ENCODE data around the gene ITGB1BP1.

The ITGB1BP1 gene

DNA sequence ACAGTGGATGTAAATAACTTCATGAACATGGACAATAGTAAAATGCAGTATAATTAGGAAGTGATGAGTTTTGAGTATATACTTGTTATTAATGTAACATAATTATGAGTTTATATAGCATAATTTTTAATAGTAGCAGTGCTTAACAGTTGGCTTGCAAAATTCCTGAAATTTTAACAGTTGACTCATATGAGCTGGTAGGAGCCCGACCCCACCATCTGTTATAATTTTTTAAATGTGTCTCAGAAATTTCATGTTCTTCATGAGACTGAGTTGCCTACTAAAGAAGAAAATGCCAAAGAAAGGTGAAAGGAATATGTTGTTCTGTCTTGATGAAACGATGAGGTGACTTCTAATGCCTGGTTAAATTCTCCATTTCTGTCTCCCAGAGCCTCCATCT lies 62.6 kb downstream of the ITGB1BP1 start:
- Mint-ChIP-seq H3K9me3 (no peaks in the 10 kb centered on the region), H3K36me3 (ENCODE audit: low read depth) (no peaks in the 10 kb centered on the region), H3K27me3 (peaks cover 17% of the 10 kb centered on the region), H3K4me1 (no peaks in the 10 kb centered on the region), H3K4me3 (no peak overlapping the region), H3K27ac (no peak overlapping the region)
- ATAC-seq (no peak), DNase-seq (no peak)

DNA sequence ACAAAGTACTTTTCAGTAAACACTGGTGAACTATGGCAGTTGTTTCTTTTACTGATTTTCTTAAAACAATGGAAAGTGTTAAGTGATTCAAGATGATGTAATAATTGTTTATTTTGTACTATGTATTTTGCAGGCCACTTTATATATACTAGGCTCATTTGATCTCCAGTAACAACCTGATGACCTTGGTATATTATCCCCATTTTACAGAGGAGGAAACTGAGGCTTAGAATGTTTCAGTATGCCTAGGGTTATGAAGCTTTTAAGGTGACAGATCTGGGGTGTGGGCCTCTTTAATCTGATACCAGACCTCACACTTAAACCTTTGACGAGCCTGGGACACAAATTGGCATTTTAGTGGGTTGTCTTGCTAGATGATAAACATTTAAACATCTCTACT lies 63.2 kb downstream of the ITGB1BP1 start:
- DNase-seq = no peak
- no peaks in the 10 kb centered on the region for H3K4me1 Mint-ChIP-seq
- H3K27me3 Mint-ChIP-seq = peaks cover 17% of the 10 kb centered on the region

DNA sequence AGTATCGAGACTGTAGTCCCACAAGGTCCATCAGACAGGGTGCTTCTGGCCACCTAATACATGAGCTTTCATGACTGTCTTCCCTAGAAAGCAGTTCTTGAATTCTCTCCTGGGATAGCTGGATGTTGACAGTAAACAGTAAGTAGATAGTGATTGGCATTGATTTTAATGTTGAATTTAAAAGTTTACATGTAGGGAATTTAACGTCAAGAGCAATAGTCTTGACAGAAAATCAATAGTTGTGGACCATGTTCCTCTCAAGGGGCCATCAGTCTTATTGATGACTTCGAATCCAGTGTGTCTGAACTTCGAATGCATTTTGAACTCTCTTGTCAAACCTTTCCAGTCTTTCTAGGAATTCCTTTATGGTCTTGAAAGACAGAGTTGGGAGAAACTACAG lies 63.9 kb downstream of the ITGB1BP1 start:
- Mint-ChIP-seq H3K4me1 (no peaks in the 10 kb centered on the region), H3K9me3 (no peaks in the 10 kb centered on the region), H3K27ac (no peak overlapping the region), H3K4me3 (no peak overlapping the region), H3K27me3 (peaks cover 17% of the 10 kb centered on the region), H3K36me3 (ENCODE audit: low read depth) (no peaks in the 10 kb centered on the region)
- no peak for DNase-seq
- no peak for ATAC-seq

More for the DNA sequence above, 63.2 kb downstream of the ITGB1BP1 start:
- H3K27ac Mint-ChIP-seq = no peak overlapping the region
- H3K36me3 Mint-ChIP-seq (ENCODE audit: low read depth) = no peaks in the 10 kb centered on the region
- no peak overlapping the region for H3K4me3 Mint-ChIP-seq
- no peaks in the 10 kb centered on the region for H3K9me3 Mint-ChIP-seq
- no peak for ATAC-seq

DNA sequence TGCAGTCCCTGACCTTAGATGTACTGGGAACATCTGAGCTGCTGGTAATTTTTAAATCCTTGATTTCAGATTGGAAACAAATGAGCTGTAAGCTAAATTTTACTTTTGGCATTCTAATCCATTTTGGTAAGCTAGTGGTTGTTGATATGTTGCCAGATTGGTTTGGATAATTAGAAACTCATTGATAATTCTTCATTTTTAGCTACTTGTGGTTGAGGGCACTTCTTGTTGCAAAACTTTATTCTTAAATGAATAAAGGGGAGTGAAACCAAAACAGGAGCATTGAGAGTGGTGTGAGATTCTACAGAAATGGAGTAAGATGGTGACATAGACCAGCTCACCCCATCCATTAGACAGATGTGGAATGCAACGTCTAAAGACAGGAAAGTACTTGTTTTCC lies 64.5 kb downstream of the ITGB1BP1 start:
- Mint-ChIP-seq H3K27ac (no peak overlapping the region), H3K4me1 (no peaks in the 10 kb centered on the region), H3K36me3 (ENCODE audit: low read depth) (no peaks in the 10 kb centered on the region), H3K9me3 (no peaks in the 10 kb centered on the region), H3K4me3 (no peak overlapping the region), H3K27me3 (peaks cover 17% of the 10 kb centered on the region)
- DNase-seq (no peak), ATAC-seq (no peak)

DNA sequence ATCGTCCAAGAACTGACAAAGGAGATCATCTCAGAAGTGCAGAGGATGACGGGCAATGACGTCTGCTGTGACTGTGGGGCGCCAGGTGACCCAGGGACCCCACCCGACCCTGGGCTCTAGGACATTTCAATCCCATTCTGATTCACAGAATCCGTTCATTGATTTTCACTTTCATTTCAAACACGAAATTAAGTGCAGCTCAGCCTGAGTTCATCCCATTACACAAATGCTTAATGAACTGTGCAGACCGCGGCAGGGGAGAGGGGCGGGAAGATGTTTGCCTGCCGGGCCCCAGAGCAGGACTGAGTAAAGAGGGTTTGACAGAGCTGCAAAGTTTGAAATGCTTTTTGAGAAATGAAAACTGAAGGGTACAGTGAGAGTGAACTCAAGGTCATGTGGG lies 67.1 kb downstream of the ITGB1BP1 start:
- DNase-seq (no peak), ATAC-seq (no peak)
- Mint-ChIP-seq H3K27me3 (peaks cover 23% of the 10 kb centered on the region), H3K27ac (no peak overlapping the region), H3K4me1 (no peaks in the 10 kb centered on the region), H3K4me3 (no peak overlapping the region), H3K9me3 (no peaks in the 10 kb centered on the region), H3K36me3 (ENCODE audit: low read depth) (no peaks in the 10 kb centered on the region)

DNA sequence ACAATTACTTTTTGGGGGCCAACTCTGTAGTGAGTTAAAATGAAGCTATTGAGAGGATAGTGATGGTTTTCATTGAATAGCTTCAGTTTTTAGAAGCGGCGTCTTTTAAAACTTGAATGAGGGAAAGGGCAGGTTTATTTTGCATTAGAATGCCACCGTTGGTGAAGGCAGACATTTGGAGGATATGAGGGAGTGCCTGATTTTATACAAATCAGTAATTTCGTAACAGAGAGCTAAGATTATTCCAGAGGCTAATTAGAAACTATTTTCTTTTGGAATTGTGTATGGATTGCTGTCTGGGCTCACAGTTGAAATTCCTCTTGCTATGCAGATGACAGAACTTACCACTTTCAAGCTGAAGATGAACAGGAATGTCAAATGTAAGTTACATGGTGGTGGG lies 67.6 kb downstream of the ITGB1BP1 start:
- no peak for DNase-seq
- Mint-ChIP-seq H3K4me1 (no peaks in the 10 kb centered on the region), H3K4me3 (no peak overlapping the region), H3K36me3 (ENCODE audit: low read depth) (no peaks in the 10 kb centered on the region), H3K9me3 (no peaks in the 10 kb centered on the region), H3K27ac (no peak overlapping the region), H3K27me3 (peaks cover 23% of the 10 kb centered on the region)
- ATAC-seq = no peak

DNA sequence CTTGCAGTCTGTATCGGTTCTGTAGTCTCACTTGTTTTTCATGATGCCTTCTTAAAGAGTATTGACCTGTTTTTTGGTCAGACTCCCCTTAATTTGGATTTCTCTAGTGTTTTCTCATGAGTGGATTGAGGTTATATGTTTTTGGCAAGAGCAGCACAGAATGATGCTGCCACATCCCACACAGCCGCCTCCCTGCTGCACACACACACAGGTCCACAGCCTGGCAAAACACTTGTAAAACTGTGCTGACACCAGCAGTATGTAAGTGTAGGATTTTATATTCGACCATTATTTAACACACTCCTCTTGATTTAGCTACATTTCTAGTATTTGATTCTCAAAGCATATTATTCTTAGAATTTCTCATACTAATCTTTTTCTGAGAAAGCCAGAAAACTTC lies 68.1 kb downstream of the ITGB1BP1 start:
- no peak for ATAC-seq
- H3K27me3 Mint-ChIP-seq = peaks cover 23% of the 10 kb centered on the region
- no peaks in the 10 kb centered on the region for H3K9me3 Mint-ChIP-seq
- no peak for DNase-seq
- H3K27ac Mint-ChIP-seq = no peak overlapping the region
- H3K36me3 Mint-ChIP-seq (ENCODE audit: low read depth) = no peaks in the 10 kb centered on the region
- no peak overlapping the region for H3K4me3 Mint-ChIP-seq
- H3K4me1 Mint-ChIP-seq = no peaks in the 10 kb centered on the region

DNA sequence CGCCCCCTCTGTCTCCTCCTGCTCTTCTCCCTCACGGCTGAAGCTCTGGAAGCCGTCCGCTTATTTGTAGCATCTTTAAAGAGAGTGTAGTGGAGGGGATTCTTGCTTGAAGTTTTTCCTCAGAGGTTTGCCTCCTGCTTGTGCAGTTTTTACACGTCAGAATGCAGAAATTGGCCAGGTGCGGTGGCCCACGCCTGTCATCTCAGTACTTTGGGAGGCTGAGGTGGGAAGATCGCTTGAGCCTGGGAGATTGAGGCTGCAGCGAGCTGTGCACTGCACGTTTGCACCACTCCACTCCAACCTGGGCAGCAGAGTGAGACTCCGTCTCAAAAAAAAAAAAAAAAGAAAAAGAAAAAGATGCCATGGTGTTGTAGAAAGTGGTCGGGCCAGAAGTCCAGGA lies 69.0 kb downstream of the ITGB1BP1 start:
- H3K27ac Mint-ChIP-seq = no peak overlapping the region
- no peak for DNase-seq
- ATAC-seq = no peak
- H3K36me3 Mint-ChIP-seq (ENCODE audit: low read depth) = no peaks in the 10 kb centered on the region
- no peaks in the 10 kb centered on the region for H3K9me3 Mint-ChIP-seq
- H3K4me1 Mint-ChIP-seq = no peaks in the 10 kb centered on the region
- peaks cover 21% of the 10 kb centered on the region for H3K27me3 Mint-ChIP-seq
- no peak overlapping the region for H3K4me3 Mint-ChIP-seq
